ENCODE measurements around the gene PTK6. TPM values are rescaled to one million over a fixed set of nuclear protein-coding genes. Genes with fewer than 3 reads are reported as not detected.
A peak's percentile ranks its signal among the peaks of the same experiment; 100 is the strongest.
"Not testable (repeated sequence)": the region's sequence is repeated elsewhere in the genome, so short reads cannot be mapped to it uniquely, and the experiment has no call there.

The PTK6 gene
- total RNA-seq, 2 donors from 2014 or later, result 0.69 to 1.9 TPM

- ATAC-seq (replicated peaks), result no peak
Measured at GRCh38 chr20:63572788-63573646, 35.8 kb upstream of the PTK6 start.

GRCh38 chr20:63572071-63572787 lies 35.1 kb upstream of the PTK6 start:
- Mint-ChIP-seq H3K36me3 (ENCODE audit: low read depth) (no peaks in the 10 kb centered on the region), H3K9me3 (no peaks in the 10 kb centered on the region), H3K27me3 (peaks cover 3% of the 10 kb centered on the region), H3K27ac (no peak overlapping the region), H3K4me1 (no peaks in the 10 kb centered on the region), H3K4me3 (no peak overlapping the region)
- ATAC-seq (replicated peaks), result no peak

More at GRCh38 chr20:63572788-63573646, 35.8 kb upstream of the PTK6 start:
- Mint-ChIP-seq H3K36me3 (ENCODE audit: low read depth) (no peaks in the 10 kb centered on the region), H3K4me3 (peak overlapping the region; percentile 61), H3K27ac (no peak overlapping the region), H3K4me1 (no peaks in the 10 kb centered on the region), H3K9me3 (no peaks in the 10 kb centered on the region), H3K27me3 (peaks cover 3% of the 10 kb centered on the region)

GRCh38 chr20:63571087-63571478 lies 33.9 kb upstream of the PTK6 start:
- H3K4me1 Mint-ChIP-seq; H3K4me3 Mint-ChIP-seq; H3K36me3 Mint-ChIP-seq (ENCODE audit: low read depth); H3K27ac Mint-ChIP-seq; H3K27me3 Mint-ChIP-seq; H3K9me3 Mint-ChIP-seq; ATAC-seq (replicated peaks): not testable (repeated sequence)

- ATAC-seq (replicated peaks), result no peak
- H3K4me1 Mint-ChIP-seq, result no peaks in the 10 kb centered on the region
- no peaks in the 10 kb centered on the region for H3K9me3 Mint-ChIP-seq
- H3K27ac Mint-ChIP-seq, result no peak overlapping the region
- no peak overlapping the region for H3K4me3 Mint-ChIP-seq
- H3K27me3 Mint-ChIP-seq, result no peaks in the 10 kb centered on the region
- H3K36me3 Mint-ChIP-seq (ENCODE audit: low read depth), result no peaks in the 10 kb centered on the region
Measured at GRCh38 chr20:63570281-63571086, 33.3 kb upstream of the PTK6 start.

- no peaks in the 10 kb centered on the region for H3K27me3 Mint-ChIP-seq
- no peaks in the 10 kb centered on the region for H3K4me1 Mint-ChIP-seq
- peak overlapping the region; percentile 71 for H3K4me3 Mint-ChIP-seq
- ATAC-seq (replicated peaks), result no peak
- no peaks in the 10 kb centered on the region for H3K36me3 Mint-ChIP-seq (ENCODE audit: low read depth)
- H3K27ac Mint-ChIP-seq, result no peak overlapping the region
- H3K9me3 Mint-ChIP-seq, result no peaks in the 10 kb centered on the region
Measured at GRCh38 chr20:63568986-63569949, 32.1 kb upstream of the PTK6 start.

GRCh38 chr20:63568170-63568981 lies 31.2 kb upstream of the PTK6 start:
- Mint-ChIP-seq H3K9me3 (no peaks in the 10 kb centered on the region), H3K4me1 (no peaks in the 10 kb centered on the region), H3K4me3 (peak overlapping the region; percentile 71), H3K27ac (no peak overlapping the region), H3K27me3 (no peaks in the 10 kb centered on the region), H3K36me3 (ENCODE audit: low read depth) (no peaks in the 10 kb centered on the region)
- ATAC-seq (replicated peaks), result no peak

- Mint-ChIP-seq H3K27ac (peak overlapping the region; percentile 28), H3K4me3 (peak overlapping the region; percentile 71), H3K36me3 (ENCODE audit: low read depth) (no peaks in the 10 kb centered on the region), H3K4me1 (no peaks in the 10 kb centered on the region), H3K27me3 (no peaks in the 10 kb centered on the region), H3K9me3 (no peaks in the 10 kb centered on the region)
- ATAC-seq (replicated peaks), result peak; percentile 87
Measured at GRCh38 chr20:63567386-63568169, 30.4 kb upstream of the PTK6 start.

GRCh38 chr20:63567136-63567385 lies 29.9 kb upstream of the PTK6 start:
- ATAC-seq (replicated peaks), result no peak
- Mint-ChIP-seq H3K27ac (no peak overlapping the region), H3K4me3 (peak overlapping the region; percentile 71), H3K36me3 (ENCODE audit: low read depth) (no peaks in the 10 kb centered on the region), H3K4me1 (no peaks in the 10 kb centered on the region), H3K9me3 (no peaks in the 10 kb centered on the region), H3K27me3 (no peaks in the 10 kb centered on the region)

GRCh38 chr20:63566395-63567135 lies 29.4 kb upstream of the PTK6 start:
- no peaks in the 10 kb centered on the region for H3K4me1 Mint-ChIP-seq
- ATAC-seq (replicated peaks), result no peak

GRCh38 chr20:63565699-63566335 lies 28.6 kb upstream of the PTK6 start:
- ATAC-seq (replicated peaks), result no peak
- Mint-ChIP-seq H3K9me3 (no peaks in the 10 kb centered on the region), H3K27me3 (no peaks in the 10 kb centered on the region), H3K36me3 (ENCODE audit: low read depth) (no peaks in the 10 kb centered on the region), H3K4me1 (no peaks in the 10 kb centered on the region), H3K27ac (no peak overlapping the region), H3K4me3 (no peak overlapping the region)

More at GRCh38 chr20:63566395-63567135, 29.4 kb upstream of the PTK6 start:
- Mint-ChIP-seq H3K36me3 (ENCODE audit: low read depth) (no peaks in the 10 kb centered on the region), H3K9me3 (no peaks in the 10 kb centered on the region), H3K4me3 (peak overlapping the region; percentile 71), H3K27ac (no peak overlapping the region), H3K27me3 (no peaks in the 10 kb centered on the region)

GRCh38 chr20:63565021-63565698 lies 28.0 kb upstream of the PTK6 start:
- no peaks in the 10 kb centered on the region for H3K27me3 Mint-ChIP-seq
- no peaks in the 10 kb centered on the region for H3K4me1 Mint-ChIP-seq
- H3K36me3 Mint-ChIP-seq (ENCODE audit: low read depth), result peaks cover 4% of the 10 kb centered on the region
- no peak overlapping the region for H3K4me3 Mint-ChIP-seq
- ATAC-seq (replicated peaks), result no peak
- H3K9me3 Mint-ChIP-seq, result no peaks in the 10 kb centered on the region
- H3K27ac Mint-ChIP-seq, result no peak overlapping the region

Data from activated T-helper 17 cell treated with anti-CD3 and anti-CD28 coated beads, Interleukin-2, amount 50 U/mL, for 72 hours (primary cell).